Esophagus squamous epithelium (tissue), 4 donors: ENCODE measurements around the gene PRLH.

Source experiments
- POLR2A ChIP-seq, 4 donors: fragments of 450-650 bp; IDR thresholded peaks; one replicate each; pipeline ENCODE4 v1.6.1; 2017; ENCODE audit warnings: antibody characterized with exemption in 4 of 4, mild to moderate bottlenecking in 4 of 4, moderate library complexity in 3 of 4
- TF ChIP-seq, protein P1 (sequence below), 6 experiments: fragments of 450-650 bp in 4 of 6; fragments of 200-600 bp in 2 of 6; sonication (generic) in 2 of 6; IDR thresholded peaks; one replicate each; pipeline ENCODE4 v1.5.1; 2016 to 2019; ENCODE audit warnings: antibody characterized with exemption in 6 of 6, mild to moderate bottlenecking in 4 of 6, moderate library complexity in 4 of 6

DNA sequence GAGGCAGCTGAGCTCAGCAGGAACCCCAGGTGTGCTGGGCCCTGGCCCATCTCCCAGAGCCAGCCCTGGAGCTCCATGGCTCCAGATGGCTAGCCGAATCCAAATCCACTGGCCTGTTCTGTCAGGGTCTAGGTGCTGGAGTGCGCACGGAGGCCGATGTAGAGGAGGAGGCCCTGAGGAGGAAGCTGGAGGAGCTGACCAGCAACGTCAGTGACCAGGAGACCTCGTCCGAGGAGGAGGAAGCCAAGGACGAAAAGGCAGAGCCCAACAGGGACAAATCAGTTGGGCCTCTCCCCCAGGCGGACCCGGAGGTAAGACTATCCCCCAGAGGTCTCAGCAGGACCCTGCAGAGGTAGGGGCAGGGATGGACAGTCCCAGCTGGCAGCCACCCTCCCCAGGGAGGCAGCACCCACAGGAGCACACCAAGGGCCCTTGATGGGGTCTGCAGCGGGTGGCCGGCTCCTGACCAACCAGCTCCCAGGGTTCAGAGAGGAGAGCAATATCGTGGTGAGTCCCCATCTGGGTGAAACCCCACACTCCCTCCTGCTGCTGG lies 26.1 kb upstream of the PRLH start:
- TF ChIP-seq POLR2A (IDR thresholded peaks at IDR 0.05) = no peak
- TF ChIP-seq, protein P1, sequence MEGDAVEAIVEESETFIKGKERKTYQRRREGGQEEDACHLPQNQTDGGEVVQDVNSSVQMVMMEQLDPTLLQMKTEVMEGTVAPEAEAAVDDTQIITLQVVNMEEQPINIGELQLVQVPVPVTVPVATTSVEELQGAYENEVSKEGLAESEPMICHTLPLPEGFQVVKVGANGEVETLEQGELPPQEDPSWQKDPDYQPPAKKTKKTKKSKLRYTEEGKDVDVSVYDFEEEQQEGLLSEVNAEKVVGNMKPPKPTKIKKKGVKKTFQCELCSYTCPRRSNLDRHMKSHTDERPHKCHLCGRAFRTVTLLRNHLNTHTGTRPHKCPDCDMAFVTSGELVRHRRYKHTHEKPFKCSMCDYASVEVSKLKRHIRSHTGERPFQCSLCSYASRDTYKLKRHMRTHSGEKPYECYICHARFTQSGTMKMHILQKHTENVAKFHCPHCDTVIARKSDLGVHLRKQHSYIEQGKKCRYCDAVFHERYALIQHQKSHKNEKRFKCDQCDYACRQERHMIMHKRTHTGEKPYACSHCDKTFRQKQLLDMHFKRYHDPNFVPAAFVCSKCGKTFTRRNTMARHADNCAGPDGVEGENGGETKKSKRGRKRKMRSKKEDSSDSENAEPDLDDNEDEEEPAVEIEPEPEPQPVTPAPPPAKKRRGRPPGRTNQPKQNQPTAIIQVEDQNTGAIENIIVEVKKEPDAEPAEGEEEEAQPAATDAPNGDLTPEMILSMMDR (IDR thresholded peaks at IDR 0.05) = no peak
